NT2/D1 (cell line): ENCODE measurements around the gene SNRPE.
"Not testable (repeated sequence)": the region's sequence is repeated elsewhere in the genome, so short reads cannot be mapped to it uniquely, and the experiment has no call there.

ENCODE experiments used
- SUZ12 ChIP-seq: IDR thresholded peaks from 2 replicates; pipeline ENCODE4 v1.6.1; 2011; ENCODE audit not compliant: insufficient read length, insufficient read depth; ENCODE audit errors: extremely low read depth
- YY1 ChIP-seq: IDR thresholded peaks from 2 replicates; pipeline ENCODE4 v1.6.1; 2011; ENCODE audit not compliant: insufficient read length, insufficient read depth
- ZNF274 ChIP-seq: IDR thresholded peaks from 2 replicates; pipeline ENCODE4 v1.6.1; 2011; ENCODE audit warnings: mild to moderate bottlenecking, low read depth, low read length

DNA sequence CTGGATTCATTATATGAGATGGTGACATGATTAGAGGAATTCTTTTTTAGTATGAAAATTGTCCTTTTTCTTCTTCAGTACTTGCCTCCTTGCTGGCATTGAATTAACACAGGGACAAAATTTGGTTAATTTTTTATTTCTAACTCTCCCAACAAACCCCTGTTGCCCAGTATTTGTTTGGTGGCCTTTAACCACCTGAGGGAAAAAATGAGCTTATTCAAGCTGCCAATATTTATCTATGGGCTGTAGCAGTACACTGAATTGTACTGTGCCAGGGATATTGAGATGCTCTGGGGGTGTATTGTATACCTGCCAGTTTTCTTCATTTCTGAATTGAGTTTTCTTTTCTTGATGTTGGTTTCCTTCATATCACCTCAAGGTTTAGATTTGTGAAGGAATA is 8.3 kb upstream of the SNRPE start:
- TF ChIP-seq SUZ12, YY1, ZNF274: not testable (repeated sequence)
